GM08714 (cell line): Measurements from ENCODE around the gene FMN1.

Experiments
- H3K4me3 ChIP-seq: fragments of 200-500 bp; sonication (Bioruptor generic); 2 replicates; pipeline ENCODE4 v1.5.1; 2014; ENCODE audit warnings: mild to moderate bottlenecking, low read length, inconsistent platforms
- ZNF274 ChIP-seq: IDR thresholded peaks from 2 replicates; pipeline ENCODE4 v1.6.1; 2012; ENCODE audit warnings: mild to moderate bottlenecking, low read depth, low read length

FMN1 gene

DNA sequence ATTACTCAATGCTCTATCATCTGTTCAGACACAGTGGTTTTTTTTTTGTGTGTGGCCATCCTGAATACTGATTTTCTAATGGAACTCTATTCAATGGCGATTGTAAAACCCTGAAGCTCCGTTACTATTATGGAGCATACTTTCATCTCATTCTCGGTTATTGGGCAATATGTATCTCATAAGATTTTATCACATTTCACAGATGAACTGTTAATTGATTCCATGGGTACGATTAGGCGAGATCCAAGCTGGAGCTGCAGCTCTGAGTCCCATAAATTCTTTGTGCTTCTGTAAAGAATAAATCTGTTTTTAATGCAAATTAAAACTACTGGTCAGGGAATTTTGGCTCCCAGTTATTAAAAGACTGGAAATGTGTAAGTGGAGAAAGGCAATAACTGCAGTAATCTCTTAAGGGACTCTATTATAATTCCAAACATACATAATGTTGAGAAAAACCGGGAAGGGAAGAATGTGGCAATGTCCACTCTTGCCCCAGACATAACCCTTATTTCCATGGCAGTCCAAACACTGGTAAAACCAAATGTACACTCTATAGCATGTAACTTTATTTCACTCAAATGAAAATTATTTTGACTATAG is 394.5 kb downstream of the FMN1 start:
- no peak for TF ChIP-seq ZNF274
- H3K4me3 ChIP-seq: no peak overlapping the region

DNA sequence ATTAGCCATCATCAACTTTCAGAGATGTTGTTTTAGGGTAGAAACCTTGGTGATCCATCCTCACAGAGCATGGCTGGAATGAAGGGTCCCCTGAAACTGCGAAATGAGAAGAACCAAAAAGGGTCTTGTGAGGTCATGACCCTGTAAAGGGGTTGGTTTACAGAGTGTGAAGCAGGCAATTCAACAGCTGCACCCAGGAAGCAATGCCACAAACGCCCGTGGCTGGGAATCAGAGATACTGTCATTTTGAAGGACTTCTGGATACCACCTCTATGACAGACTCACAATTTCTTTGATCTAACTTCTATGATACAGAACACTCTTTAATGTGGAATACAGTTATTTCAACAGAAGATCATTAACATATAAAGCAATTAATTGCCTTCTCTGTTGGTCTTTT is 397.7 kb downstream of the FMN1 start:
- no peak for TF ChIP-seq ZNF274
- no peak overlapping the region for H3K4me3 ChIP-seq

DNA sequence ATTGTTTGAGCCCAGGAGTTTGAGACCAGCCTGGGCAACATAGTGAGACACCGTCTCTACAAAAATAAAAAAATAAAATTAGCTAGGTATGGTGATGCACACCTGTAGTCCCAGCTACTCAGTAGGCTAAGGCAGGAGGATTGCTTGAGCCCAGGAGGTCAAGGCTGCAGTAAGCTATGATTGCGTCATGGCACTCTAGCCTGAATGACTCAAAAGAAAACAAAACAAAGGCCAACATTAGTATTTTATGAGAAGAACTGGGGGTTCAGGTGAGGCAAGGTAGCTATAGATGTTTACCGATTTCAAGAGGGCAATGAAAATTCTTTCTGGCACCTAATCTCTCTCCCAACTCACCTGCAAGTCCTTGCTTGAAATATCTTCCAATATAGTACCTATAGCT is 399.5 kb downstream of the FMN1 start:
- H3K4me3 ChIP-seq: no peak overlapping the region
- TF ChIP-seq ZNF274: no peak

DNA sequence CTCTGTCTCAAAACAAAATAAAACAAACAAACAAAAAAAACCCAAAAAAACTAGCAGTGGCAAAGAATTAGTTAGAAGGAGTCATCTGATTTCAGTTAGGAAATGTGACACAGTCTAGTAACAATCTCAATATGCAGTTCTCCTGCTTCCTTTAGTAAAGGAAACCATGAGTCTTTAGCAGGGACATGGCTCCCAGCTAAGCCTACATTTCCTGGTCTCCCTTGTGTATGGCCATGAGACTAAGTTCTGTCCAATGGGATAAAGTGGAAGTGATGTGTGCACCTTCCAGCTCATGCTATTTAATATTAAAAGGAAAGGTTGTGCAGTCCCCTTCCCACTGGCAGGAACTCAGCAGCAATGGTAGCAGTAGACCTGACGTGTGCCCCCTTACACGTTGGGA is 402.1 kb downstream of the FMN1 start:
- H3K4me3 ChIP-seq: no peak overlapping the region
- no peak for TF ChIP-seq ZNF274

DNA sequence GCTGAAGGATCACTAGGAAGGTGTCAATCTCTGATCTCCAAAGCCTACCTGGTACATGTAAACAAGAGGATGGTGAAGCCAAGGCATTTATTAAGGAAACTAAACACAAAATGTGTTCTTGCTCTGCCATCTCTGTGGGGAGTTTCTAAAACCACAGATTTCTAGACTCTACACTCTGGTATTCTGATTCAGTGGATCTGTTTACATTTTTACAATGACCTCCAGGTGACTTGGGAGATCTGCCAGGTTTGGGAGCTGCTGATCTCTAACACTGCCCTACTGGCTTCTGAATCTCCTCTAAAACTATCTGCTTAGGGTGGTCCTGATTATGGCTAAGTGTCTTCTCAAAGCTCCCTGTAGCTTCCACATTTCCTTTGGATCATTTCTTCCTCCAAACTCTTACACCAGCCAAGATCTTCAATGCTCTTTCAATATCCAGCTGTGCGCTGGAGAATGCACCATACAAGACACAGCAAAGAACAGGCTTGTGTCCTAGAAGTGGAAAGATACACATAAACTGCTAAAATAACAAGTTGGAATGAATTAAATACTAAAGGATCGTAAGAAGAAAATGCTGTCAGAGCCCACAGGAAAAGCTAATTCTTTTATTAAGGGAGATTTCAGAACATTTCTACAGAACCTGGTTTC is 404.0 kb downstream of the FMN1 start:
- no peak for TF ChIP-seq ZNF274

DNA sequence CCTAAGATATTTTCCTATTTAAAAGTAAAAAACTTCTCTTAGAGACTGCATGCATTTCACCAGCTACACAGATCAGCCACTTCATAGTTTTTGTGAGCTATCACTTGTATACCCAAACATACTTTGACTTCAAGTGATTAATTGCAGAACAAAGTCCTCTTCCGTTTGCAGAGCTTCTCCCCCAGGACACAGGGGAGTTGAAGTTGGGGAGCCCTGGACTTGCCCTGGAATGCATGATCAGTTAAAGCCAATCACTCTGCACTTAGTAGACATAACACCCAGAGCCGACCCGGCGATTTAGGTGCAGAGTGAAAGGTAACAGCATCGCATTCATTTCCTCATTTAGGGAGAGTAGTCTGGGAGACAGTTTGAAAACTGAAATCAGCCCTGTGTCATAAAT is 406.6 kb downstream of the FMN1 start:
- no peak for TF ChIP-seq ZNF274
- no peak overlapping the region for H3K4me3 ChIP-seq

More for the DNA sequence above, 404.0 kb downstream of the FMN1 start:
- no peak overlapping the region for H3K4me3 ChIP-seq

DNA sequence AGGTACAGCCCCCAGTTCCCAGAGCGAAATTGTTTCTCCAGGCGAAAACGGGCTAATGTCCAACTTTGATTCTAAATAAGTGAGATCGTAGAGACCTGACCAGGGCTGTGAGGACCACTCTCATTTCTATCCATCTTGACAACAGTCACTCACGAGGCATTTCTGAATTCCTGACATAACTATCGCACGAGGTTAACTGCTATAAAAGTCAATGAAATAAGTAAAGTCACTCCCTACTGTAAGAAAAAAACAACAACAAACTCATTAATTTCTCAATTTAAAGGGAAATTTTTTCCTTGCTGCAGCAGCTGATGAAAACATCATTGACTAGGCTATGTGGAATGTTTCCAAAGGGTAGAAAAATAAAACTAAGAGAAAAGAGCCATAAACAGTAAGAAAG is 407.6 kb downstream of the FMN1 start:
- no peak for TF ChIP-seq ZNF274
- no peak overlapping the region for H3K4me3 ChIP-seq

DNA sequence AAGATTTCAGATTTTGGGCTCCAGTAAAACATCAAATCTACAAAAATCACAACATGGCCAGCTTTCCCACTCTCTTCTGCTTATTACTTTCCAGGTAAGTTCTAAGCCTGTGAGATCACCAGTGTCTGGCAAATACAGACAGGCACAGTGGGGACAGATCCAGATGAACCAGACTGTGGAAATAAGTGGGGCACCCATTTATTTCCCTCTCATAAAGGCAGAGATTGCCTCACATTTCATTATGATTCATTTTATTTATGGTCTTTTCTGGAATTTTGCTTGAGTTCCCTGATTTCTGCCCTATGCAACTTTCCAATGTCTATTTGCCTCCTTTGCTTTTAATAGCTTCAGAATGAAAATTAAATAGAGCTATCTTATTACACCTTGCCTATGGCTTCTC is 409.9 kb downstream of the FMN1 start:
- TF ChIP-seq ZNF274: no peak
- H3K4me3 ChIP-seq: no peak overlapping the region

DNA sequence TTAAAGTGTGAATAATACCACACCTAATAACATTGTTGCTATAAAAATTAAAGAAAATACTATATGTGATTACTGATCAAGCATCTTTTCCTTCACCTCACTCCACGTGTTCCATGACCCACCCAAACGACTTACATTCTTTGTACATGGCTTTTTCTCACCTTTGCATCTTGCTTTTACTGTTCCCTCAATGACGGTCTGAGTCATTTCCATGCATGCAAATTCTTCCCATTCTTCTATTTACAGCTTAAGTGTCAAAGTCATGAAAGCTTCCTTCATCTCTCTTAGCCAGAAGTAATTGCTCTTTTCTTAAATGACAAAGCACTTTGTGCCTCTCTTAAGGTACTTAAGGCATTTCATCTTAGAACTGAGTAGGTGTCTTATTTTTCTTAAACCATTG is 412.7 kb downstream of the FMN1 start:
- no peak overlapping the region for H3K4me3 ChIP-seq
- no peak for TF ChIP-seq ZNF274

DNA sequence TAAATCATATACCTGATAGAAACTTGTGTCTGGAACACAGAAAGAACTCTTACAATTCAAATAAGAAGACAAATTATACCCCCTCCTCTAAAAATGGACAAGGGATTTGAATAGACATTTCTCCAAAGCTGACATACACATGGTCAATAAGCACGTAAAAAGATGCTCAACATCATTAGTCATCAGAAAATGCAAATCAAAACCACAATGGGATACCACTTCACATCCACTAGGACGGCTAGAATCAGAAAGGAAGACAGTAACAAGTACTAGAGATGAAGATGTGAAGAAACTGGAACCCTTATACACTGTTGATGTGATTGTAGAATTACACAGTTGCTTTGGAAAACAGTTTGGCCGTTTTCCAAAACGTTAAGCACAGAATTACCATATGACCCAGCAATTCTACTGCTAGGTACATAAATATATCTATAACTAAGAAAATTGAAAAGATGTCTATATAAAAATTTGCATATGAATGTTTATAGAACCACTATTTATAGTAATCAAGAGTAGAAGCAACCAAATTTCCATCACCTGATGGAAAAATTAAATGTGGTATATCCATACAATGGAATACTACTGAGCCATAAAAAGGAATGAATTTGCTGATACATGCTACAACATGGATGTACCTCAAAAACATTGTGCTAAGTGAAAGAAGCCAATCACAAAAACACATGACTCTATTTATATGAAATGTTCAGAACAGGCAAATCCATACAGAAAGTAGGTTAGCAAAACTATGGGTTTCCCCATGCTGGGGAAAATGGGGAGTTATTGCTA is 415.9 kb downstream of the FMN1 start:
- no peak for TF ChIP-seq ZNF274
- no peak overlapping the region for H3K4me3 ChIP-seq

DNA sequence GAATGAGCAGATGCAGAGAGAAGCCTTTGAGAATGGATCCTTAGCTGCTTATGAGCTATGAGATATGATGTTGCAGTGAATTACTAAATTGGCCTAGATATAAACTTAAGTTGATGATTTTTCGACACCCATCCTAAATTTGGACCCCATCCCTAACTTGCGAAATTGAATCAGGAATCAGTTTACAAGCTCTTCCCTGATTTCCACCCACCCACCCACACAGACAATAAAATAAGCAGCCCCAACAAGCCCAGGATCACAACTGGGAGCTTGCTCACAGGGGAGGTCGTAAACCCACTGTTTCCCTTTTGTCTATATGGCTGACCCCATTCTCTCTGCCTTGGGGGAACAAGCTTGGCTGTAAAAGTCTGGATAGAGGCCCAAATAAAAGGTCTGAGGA is 419.4 kb downstream of the FMN1 start:
- TF ChIP-seq ZNF274: no peak

DNA sequence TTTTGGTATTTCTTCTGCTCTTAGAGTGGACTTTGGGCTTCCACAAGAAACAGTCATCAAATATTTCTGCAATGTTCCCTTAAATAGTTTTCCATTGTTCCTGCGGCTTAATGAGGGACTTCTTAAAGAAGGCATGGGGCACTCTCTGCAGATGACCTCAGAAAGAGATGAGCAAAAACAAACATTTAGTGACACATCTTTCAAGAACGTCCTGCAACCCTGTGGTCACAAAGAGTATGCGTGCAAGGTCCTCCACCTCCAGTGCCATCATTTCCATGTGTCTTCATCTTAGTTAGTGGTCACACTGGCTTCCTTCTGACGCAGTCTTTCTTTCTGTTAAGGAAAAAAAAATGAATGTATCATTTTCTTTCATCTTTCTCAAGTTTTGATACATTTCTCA is 420.5 kb downstream of the FMN1 start:
- no peak overlapping the region for H3K4me3 ChIP-seq
- TF ChIP-seq ZNF274: no peak

More for the DNA sequence above, 419.4 kb downstream of the FMN1 start:
- H3K4me3 ChIP-seq: no peak overlapping the region

DNA sequence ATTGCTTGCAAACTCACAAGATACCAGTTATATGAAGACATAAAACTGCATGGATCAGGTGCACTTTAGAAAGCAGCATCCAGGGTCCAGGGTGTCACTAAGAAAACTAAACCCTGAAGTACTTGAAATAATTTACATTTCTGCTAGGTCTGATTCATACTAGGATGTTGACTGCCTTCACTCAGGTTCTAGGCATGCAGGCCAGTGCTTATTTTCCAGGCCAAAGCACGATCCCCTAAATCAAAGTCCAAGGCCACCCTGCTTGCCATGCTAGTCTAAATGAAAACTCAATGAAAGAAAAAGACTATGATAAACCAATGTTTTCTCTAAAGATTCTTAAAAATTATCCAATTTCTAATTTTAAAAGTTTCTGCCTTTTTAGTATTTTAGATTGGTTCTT is 427.3 kb downstream of the FMN1 start:
- no peak overlapping the region for H3K4me3 ChIP-seq
- no peak for TF ChIP-seq ZNF274

DNA sequence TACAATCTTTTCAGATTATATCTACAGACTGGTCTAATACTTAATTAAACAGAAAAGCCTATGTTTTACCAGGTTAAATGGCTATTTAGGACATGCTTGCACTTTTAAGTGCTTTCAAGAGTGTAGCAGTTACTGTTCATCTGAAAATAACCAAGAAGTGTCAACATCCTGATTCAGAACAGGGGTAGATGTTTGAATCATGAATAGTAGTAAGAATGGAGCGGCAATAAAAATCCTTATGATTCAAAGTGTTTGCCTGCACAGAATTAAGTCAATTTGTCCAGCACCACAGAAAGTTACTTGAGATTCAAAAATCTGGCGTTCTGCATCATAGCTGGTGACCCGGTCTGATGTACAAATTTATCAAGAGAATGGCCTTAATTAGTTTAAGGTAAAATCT is 428.4 kb downstream of the FMN1 start:
- TF ChIP-seq ZNF274: no peak
- no peak overlapping the region for H3K4me3 ChIP-seq

DNA sequence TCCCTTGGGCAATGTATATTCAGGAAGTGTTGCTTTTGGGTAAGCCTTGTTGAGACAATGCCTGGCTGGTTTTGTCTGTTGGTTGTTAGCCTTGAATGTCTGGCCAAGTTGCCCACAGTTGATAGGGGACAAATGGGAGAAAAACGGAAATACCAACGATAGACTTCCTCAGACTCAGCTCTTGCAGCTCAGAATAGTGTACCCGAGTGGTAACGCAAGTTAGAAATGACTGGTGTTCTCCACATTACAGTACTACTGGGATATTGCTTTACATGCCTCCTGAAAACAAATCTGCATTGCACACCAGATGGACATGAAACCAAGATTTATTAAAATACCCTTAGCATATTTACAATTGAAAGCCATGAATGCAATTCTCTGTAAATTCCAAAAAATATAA is 429.3 kb downstream of the FMN1 start:
- TF ChIP-seq ZNF274: no peak
- no peak overlapping the region for H3K4me3 ChIP-seq

DNA sequence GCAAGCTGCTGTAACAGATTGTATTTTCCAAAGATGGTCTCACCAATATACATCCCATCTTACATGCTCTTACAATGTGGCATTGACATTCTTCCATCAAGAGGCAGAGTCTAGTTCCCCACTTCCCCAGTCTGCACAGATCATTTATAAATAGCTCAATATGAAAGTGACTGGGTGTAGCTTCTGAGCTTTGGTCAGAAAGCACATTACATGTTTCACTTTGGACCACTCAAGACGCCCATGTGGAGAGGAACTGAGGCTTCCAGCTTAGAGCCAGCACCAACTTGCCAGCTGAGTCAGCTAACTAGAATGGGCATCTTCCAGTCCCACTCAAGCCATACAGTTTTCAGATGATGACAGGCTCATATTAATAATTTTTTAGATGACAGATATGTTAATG is 431.2 kb downstream of the FMN1 start:
- no peak overlapping the region for H3K4me3 ChIP-seq
- TF ChIP-seq ZNF274: no peak
